GOT3 (cell line): ENCODE results near the gene C6orf89.
"Not testable (repeated sequence)": the region's sequence is repeated elsewhere in the genome, so short reads cannot be mapped to it uniquely, and the experiment has no call there.

ENCODE experiments used
- DNase-seq: peaks from one replicate; lab custom pipeline; 2025; ENCODE audit warnings: mixed read lengths; lab: John Stamatoyannopoulos, UW

Gene C6orf89

DNA sequence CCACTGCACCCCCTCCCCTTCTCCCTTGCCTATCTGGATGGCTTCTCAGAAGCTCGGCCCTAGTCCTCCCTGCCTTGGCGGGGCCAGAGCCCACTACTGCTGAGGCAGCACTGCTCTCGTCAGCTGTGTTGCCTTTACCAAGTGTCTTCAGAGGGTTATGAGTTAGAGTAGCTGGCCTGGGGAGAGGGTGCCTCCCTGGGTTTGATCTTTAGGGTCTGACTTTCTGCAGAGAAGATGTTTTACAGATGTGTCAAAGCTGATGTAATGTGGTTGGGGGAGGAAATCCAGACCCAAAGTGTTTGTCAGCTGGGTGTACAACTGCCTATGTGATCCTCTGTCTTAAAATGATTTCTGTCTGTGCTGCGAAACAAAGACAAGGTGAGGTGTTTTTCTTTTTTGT lies 38.4 kb downstream of the C6orf89 start:
- no peak for DNase-seq

DNA sequence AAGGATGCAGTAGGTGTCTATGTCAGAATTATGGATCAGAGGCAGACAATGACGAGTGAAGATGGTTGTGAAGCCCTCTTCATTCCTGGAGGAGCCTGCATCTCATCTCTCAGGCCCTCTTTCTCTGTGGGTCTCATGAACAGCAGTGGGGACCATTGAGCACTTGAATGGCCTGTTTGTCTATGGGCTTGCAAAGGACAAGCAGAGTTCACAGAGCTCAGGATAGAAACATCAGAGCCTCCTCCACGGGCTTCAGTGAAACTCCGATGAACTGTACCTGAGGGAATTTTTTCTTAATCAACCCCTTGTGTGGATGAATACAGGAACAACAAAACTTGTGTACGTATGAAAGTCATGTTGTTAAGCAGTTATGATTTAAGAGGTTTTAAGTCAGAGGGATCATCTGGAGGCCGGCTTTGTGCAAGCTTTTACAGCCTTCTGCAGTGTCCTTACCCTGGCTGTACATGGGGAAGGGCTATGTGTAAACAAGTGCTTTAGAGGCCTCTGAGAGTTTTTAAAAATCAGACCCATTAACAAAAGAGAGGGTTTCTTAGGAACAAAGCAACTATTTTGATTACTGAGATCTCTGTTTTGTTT lies 39.1 kb downstream of the C6orf89 start:
- no peak for DNase-seq

DNA sequence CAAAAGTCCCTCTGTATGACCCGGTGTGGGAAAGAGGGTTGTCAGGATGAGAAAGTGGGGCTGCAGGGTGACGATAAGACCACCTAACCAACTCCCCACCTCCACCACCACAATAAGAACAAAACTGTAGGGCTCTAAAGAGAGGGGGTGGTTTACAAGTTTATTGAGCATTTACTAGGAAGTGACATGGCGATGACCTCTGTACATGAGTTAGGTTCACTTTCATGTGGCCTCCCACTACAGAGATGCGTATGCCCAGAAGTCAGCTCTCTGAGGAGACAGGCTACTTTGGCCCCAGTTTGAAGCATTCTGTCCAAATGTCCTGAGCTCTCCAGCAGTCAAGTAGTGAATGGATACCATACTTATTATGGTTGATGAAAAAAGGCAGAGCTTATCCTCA lies 40.1 kb downstream of the C6orf89 start:
- no peak for DNase-seq

DNA sequence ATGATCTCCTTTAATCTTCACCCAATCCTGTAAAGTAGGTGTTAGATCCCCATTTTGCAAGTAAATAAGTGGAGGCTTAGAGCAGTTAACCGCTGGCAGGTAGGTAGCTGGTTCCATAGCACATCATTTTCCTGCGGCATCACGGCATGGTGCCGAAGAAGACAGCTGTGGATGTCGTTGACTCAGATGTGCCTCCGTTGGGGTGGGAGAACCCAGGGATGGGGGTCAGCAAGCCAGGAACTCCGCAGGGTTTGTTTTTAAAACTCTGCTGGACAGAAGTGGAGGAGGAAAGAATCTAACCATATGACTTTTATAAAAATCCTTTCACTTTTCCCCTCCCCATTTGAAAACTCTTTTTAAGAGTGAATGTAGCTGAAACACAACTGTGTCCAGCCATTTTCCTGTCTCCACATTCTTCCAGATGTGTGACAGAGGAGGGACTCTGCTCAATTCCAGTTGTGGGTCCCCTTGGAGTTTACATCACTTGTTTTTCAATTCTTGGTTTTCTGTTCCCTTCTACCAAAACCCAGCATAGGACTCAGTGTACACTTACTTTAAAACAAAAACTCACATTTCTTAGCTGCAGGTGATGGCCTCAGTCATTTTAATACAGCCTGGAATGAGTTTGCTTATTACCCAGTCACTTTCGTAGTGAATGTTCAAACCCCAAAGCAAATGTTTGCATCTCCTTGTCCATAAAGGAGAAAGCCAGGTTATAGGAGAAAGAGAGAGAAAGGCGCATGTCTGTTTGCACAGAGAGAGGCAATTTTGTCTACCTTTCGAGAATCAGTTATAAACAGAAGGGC lies 41.2 kb downstream of the C6orf89 start:
- no peak for DNase-seq

DNA sequence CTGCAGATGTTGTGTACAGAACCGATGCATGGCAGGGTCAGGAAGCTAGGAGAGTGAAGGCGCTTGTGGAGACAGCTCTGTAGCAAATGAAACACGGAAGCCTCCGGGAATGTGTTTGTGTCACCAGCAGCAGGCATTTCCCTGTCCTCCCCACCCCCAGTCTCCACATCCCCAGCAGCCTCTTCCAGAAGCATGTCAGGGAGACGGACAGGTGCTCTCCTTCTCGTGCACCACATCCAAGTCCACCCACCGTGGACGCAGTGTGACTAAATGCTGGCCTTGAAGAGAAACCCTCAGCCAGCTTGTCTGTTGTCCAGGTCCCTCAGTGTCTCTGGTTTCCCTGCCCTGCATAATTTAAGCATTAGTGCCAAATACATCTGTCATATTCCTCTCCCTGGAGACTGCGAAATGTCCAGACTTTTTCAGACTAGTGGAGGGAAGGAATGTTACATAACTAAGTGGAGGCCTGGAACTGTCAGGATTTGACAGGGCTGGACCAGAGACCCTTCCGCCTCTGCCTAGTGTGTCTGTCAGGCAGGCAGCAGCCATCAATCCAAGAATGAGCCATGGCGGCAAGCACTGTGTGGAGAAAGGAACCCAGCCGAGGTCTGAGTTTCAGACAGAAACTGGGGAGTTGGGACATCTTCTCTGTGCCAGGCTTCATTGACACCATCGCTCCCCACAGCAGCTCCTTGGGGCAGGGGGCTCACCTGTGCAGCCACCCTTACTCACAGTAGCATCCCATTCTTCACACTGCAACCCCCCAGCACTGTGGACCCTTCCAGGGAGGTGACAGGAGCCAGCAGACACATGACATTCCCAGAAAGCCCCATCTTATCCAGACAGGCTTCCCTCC lies 42.2 kb downstream of the C6orf89 start:
- no peak for DNase-seq

DNA sequence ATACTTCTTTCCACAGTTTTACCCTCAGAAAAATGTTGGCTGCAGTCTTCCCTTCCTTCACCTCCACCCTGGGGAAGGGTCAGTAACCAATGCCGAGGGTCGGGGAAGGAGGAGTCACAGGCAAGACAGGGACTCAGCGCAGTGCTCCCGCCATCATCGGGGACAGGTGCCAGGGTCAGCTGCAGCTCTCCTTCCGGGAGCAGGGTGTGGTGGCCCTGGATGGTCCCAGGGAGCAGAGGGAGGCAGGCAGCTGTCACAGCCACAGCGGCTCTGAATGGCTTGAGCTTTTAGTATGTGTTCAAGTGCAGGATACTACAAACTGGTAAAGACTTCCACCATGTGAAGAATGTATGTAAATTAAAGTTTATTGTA lies 42.8 kb downstream of the C6orf89 start:
- no peak for DNase-seq

DNA sequence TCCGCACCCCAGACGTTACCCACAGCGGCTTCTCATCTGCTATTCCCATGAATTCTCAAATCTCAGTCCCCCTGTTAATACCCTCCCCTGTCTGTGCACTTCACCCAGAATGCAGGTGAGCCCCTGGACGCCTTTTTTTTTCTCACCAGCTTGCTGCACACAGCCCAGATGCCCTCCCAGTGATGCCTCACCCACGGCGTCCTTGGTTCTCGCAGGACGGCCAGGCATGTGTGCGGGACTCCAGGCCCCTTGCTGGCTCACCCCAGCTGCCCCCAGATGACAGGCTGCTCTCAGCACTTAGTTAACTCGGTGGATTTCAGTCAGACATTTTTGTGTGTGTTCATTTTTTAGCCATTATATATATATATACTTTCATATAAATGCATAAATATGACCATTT lies 43.4 kb downstream of the C6orf89 start:
- no peak for DNase-seq

DNA sequence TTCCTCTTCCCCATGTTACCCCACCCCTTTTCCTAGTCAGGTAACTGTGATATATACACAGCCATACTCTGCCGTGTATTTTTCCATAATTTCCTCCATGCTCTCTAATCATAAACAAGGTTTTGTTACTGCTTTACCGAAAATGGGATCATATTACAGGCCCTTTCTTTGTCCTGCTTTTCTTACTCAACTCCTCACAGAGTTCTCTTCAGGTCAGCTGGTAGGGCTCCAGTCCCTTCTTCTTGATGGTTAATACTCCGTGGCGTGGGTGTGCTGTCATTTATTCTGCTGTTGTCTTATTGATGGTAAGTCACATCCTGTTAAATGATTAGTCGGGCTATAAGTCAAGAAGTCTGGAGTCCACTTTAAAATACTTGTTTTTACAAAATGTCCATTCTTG lies 43.9 kb downstream of the C6orf89 start:
- DNase-seq: no peak

DNA sequence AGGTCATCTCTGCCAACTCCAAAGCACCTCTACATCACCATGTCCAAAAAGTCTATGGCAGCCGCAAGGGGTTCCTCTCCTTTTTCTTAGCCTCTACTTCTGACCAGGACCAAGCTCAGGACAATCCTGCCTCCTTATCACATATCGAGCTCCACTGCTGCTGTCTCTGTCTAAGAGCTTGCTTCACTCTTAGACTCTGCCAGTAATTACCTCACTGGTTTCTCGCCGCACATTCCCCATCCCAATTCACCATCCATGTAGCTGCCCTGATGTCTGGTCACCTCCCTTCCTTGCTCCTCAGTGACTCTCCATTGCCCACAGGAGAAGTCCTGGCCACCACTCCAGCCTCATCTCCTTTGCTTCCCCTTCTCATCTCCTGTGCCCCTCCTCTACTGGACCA lies 44.7 kb downstream of the C6orf89 start:
- DNase-seq: no peak

DNA sequence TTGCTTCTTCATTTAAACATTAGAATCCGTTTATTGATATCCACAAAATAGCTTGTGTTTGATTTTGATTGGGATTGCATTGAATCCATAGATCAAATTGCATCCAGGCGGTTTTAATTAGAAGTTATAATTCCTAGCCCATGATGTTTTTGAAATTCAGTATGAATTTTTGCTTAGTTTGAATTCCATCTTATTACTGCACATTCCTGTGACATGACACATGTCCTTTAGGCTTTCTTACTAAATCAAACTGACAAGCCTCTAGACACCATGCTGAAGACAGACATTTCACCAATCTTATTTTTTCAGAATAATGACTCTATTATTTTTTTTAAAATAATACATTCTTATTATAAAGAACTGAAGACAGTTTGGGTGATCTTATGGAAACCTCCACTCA lies 47.4 kb downstream of the C6orf89 start:
- DNase-seq: no peak

DNA sequence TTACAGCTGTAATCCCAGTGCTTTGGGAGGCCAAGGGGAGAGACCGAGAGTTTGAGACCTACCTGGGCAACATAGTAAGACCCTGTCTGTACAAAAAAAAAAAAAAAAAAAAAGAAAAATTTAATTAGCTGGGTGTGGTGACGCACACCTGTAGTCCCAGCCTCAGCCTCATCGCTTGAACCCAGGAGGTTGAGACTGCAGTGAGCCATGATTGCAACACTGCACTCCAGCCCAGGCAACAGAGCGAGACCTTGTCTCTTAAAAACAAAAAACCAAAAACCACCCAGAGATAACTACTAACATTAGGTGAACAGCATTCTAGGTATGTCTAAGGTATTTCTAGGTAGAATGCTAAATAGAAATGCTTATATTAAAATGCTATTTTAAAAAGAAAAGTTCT lies 47.8 kb downstream of the C6orf89 start:
- no peak for DNase-seq

DNA sequence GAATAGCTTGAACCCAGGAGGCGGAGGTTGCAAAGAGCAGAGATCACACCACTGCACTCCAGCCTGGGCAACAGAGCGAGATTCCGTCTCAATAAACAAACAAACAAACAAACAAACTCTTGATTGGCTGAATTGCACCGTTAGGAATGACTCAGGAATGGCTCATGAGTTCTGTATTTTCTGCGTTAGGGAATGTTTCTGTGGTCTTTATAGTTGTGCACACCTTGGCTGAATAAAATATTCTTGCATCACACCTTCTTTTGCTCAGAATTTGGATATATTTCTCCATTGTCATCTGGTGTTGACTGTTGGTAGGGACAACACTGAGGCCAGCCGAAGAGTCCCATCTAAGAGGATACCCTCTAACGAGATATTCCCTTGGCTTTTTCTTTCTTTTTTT lies 49.1 kb downstream of the C6orf89 start:
- no peak for DNase-seq

DNA sequence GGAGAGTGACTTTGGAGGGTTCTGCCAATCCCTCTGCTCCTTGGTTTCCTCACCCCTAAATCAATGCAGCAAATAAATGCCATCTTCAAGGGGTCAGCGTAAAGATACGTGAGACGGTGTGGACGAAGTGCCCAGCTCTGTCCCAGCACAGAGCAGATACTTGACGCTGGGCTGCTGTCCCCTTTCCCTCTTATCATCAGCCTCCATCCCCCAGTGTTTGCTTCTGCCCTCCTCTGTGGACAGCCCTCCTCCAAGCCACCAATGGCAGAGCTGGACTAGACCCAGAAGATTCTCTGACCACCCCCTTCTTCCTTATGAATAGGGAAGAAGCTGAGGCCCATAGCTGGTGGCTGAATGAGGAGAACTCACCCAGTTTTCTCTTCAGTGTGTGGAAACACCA lies 51.1 kb downstream of the C6orf89 start:
- DNase-seq: no peak

DNA sequence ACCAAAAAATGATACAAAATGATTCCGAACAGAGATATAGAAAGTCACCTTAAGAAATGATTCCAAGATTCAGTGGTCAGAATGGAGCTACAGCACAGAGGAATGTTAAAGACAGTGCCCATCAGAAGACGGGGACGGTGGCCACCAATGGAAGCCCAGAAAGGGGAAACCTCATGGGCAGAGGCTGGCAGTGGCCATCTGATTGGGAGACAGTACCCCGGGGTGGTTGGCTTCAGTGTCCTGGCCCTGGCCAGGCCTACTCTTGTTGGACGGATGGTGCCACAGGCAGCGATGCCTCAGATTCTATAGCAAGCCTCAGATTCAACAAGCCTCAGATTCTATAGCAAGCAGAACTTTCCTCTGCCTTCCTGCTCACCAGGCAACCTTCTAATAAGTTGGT lies 52.1 kb downstream of the C6orf89 start:
- DNase-seq: no peak

DNA sequence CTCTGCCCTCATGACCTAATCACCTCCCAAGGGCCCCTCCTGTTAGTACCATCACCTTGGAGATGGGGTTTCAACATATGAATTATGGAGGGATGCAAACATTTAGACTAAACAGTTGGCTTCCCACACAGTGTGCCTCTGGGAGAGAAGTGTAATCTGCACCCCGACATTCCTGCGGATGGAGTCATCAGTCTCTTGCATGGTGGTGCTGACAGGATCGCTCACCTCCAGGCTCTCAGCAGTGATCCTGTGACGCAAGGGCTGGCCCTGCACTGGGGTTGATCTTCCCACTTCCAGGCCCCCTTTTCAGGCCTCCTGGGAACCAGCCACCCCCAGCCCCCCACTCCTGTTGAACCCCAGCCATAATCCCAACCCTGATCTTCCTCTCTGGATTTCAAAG lies 52.8 kb downstream of the C6orf89 start:
- DNase-seq: no peak

DNA sequence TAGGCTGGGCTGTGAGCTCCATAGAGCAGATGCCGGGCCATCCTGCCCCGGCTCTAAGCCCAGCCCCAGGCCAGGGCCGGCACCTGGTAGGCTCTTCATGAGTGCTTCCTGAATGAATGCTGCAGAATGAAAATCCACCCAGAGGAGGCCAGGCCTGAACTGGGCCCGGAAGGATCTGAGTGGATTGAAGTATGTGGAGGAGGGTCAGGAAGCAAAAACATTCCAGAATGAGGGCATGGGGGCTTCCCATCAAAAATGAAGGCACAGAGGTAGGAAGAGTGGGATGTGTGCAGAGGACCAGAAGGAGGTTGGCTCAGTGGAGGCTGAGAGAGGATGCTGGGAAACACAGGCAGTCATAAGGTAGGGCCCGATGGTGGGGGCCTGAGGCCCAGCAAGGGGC lies 53.3 kb downstream of the C6orf89 start:
- DNase-seq: not testable (repeated sequence)

DNA sequence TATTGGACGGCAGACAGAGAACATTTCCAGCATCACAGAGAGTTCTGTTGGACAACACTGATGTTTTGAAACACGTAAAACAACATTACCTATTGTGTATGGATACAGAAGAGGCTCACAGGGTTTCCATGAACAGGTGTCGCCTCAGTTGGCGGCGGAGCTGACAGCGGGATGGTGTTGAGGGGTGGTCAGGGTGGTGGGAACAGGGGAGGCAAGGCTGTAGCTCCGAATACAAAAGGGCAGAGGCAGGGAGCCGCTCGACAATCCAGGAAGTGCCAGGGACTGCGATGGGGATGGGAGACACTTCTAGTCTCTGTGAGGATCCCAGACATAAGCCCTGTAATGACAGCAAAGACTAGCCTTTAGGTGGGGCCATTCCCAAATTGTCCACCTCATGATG lies 54.3 kb downstream of the C6orf89 start:
- DNase-seq: no peak

DNA sequence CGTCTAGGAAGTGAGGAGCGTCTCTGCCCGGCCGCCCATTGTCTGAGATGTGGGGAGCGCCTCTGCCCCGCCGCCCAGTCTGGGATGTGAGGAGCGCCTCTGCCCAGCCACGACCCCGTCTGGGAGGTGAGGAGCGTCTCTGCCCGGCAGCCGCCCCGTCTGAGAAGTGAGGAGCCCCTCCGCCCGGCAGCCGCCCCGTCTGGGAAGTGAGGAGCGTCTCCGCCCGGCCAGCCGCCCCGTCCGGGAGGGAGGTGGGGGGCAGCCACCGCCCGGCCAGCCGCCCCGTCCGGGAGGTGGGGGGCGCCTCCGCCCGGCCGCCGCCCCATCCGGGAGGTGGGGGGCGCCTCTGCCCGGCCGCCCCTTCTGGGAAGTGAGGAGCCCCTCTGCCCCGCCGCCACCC lies 55.8 kb downstream of the C6orf89 start:
- not testable (repeated sequence) for DNase-seq

DNA sequence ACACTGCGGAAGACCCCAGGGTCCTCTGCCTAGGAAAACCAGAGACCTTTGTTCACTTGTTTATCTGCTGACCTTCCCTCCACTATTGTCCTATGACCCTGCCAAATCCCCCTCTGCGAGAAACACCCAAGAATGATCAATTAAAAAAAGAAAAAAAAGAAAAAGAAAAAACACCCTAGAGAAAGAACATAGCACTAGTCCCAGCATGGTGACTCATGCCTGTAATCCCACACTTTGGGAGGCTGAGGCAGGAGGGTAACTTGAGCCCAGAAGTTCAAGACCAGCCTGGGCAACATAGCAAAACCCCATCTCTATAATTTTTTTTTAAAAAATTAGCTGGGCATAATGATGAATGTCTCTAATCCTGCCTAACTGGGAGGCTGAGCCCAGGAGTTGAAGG lies 56.6 kb downstream of the C6orf89 start:
- not testable (repeated sequence) for DNase-seq

DNA sequence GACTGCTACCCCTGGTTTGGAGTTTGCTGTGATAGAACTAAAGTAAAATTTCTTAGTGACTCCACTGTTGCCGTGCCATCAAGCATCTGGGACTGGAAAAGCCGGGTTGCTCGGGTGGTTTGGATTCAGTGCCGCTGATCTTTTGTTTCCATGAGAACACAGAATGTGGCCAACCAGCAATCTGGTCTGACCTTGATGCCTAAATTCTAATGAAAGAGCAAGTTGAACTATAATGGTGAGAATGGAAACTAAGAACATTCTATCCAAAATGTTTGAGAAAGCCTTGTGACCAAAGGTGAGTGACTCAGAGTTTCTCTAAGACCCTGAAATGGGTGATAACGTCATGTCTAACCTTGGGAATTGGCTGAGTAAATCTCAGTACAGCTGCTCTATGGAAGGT lies 58.9 kb downstream of the C6orf89 start:
- DNase-seq: no peak

DNA sequence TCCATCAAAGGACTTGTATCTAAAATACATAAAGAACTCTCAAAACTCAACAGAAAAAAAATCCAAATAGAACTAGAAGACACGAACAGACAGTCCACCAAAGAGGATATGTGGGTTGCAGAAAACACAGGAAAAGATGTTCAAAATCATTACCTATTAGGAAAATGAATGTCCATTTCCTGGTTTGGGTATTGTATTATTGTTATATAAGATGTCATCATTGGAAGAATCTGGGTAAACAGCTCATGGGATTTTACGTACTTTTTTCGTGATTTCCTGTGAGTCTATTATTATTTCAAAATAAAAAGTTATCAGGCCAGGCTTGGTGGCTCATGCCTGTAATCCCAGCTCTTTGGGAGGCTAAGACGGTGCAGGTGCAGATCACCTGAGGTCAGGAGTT lies 59.5 kb downstream of the C6orf89 start:
- no peak for DNase-seq

DNA sequence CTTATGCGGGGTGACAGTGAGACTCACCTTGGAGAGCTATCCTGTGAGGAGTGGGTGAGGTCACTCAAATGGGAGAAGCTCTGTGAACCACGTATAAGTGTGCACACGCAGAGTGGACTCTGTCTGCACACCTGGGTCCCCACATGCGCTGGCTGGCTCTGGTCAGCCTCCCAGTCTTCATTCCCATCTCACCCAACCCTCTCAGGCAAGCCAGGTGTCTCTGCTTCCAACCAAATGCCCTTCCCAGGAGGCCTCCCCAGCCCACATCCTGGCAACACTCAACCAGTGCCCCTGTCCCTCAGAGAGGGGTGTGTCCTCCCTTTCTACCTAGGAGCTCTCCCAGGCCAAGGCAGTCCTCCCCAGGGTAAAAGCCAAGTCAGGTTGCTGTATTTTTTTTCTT lies 60.8 kb downstream of the C6orf89 start:
- no peak for DNase-seq
